Gastroesophageal sphincter (tissue), 4 donors: ENCODE measurements around the gene GSDMA. TPM values are rescaled to one million over a fixed set of nuclear protein-coding genes. Genes with fewer than 3 reads are reported as not detected.

Experiments used
- ATAC-seq: fragments of 150-250 bp; one replicate; pipeline ENCODE4 v1.9.1; 2016; ENCODE audit warnings: mild to moderate bottlenecking, moderate library complexity
- H3K27ac ChIP-seq, 4 donors: fragments of 200-600 bp; sonication (generic) in 3 of 4; 1 replicate in 3 of 4; 2 replicates in 1 of 4; pipeline ENCODE4 v1.5.1; 2016 to 2019
- H3K27me3 ChIP-seq: fragments of 200-600 bp; sonication (generic); one replicate; pipeline ENCODE4 v1.5.1; 2019
- H3K36me3 ChIP-seq, 2 donors: fragments of 200-600 bp; sonication (generic); one replicate each; pipeline ENCODE4 v1.5.1; 2019; ENCODE audit warnings: control low read depth in 1 of 2
- H3K4me1 ChIP-seq, 3 donors: fragments of 200-600 bp; sonication (generic); 1 replicate in 2 of 3; 2 replicates in 1 of 3; pipeline ENCODE4 v1.5.1; 2016 to 2019; ENCODE audit warnings: control low read depth in 2 of 3
- H3K4me3 ChIP-seq, 2 donors: fragments of 200-600 bp; sonication (generic); one replicate each; pipeline ENCODE4 v1.5.1; 2019; ENCODE audit warnings: mild to moderate bottlenecking in 1 of 2, moderate library complexity in 1 of 2
- H3K9me3 ChIP-seq, 3 donors: fragments of 200-600 bp; sonication (generic); one replicate each; pipeline ENCODE4 v1.5.1; 2017 to 2019; ENCODE audit warnings: control low read depth in 2 of 3
- CTCF ChIP-seq, 4 experiments: fragments of 200-600 bp in 2 of 4; fragments of 450-650 bp in 2 of 4; sonication (generic) in 1 of 4; IDR thresholded peaks; one replicate each; pipeline ENCODE4 v1.5.1; 2017 to 2019; ENCODE audit warnings: antibody characterized with exemption in 4 of 4, mild to moderate bottlenecking in 2 of 4, moderate library complexity in 2 of 4
- EP300 ChIP-seq: sonication (generic); formaldehyde crosslinking; IDR thresholded peaks from one replicate; pipeline ENCODE4 v1.6.1; 2017; ENCODE audit warnings: antibody characterized with exemption, mild to moderate bottlenecking
- POLR2A ChIP-seq, 2 donors: fragments of 450-650 bp; IDR thresholded peaks; one replicate each; pipeline ENCODE4 v1.6.1; 2017; ENCODE audit warnings: antibody characterized with exemption in 2 of 2, mild to moderate bottlenecking in 2 of 2, moderate library complexity in 1 of 2
- POLR2AphosphoS5 ChIP-seq: sonication (generic); formaldehyde crosslinking; IDR thresholded peaks from one replicate; pipeline ENCODE4 v1.6.1; 2017; ENCODE audit warnings: antibody characterized with exemption
- WGBS, 2 donors: methylation state at CpG; one replicate each; pipeline ENCODE4 v1.1.5; 2018; ENCODE audit warnings: low coverage in 1 of 2; 5-methylcytosine and 5-hydroxymethylcytosine counted together
- total RNA-seq, 4 donors: library from RNA; depleted of rRNA; stranded (reverse); fragments of >200 nt; gene quantifications; one replicate each; pipeline ENCODE4 v1.1.0, GENCODE V29; 2016

The GSDMA gene
- total RNA-seq, 4 donors from 2014 or later = 0.35 to 1.6 (median 0.54) TPM; not detected in 1

- peak overlapping the region in 2 of 4 donors; percentile 88 to 90 for H3K27ac ChIP-seq
- no peak for ATAC-seq
- H3K4me3 ChIP-seq = peak overlapping the region in 1 of 2 donors; percentile 96
- no peaks in the 10 kb centered on the region for H3K9me3 ChIP-seq
- H3K36me3 ChIP-seq = peaks cover 0 to 33% of the 10 kb centered on the region in 2 donors
- TF ChIP-seq POLR2AphosphoS5 (no peak), POLR2A (IDR thresholded peaks at IDR 0.05) (no peak), EP300 (no peak), CTCF (IDR thresholded peaks at IDR 0.05) (no peak)
- 19 to 21% methylated on average over 3 of the region's 4 CpGs for WGBS, 2 donors
- H3K27me3 ChIP-seq = no peaks in the 10 kb centered on the region
- H3K4me1 ChIP-seq = peaks cover 4 to 56% (median 24%) of the 10 kb centered on the region in 3 donors
Observed at GRCh38 chr17:39926135-39926587, 36.6 kb upstream of the GSDMA start.

DNA sequence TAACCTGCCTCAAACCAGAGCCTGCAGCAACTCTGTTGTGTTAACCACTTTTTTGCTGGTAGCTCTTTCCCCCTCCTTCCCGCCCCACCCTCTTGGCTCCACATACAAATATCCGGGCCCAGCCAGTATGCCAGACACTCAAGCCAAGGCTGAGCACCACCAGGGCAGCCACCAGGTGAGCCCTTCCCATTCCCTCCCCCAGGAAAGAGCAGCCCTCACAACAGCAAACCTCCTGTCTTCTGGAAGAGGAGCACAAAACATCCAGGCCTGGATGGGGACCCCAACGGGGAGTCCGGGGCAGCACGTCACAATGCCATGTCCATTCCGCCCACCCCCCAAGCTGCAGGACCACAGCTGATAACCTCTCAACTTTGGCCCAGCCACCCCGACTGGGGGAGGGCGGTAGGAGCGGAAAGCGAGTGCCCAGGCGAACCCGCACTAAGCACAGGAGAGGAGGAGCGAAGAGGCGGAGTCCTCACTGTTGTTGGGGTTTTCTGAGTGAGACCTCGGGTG, 36.2 kb upstream of the GSDMA start:
- H3K27ac ChIP-seq = peak overlapping the region in 3 of 4 donors; percentile 88 to 96 (median 90)
- peaks cover 0 to 28% of the 10 kb centered on the region in 2 donors for H3K36me3 ChIP-seq
- 23% methylated on average over 2 of the region's 15 CpGs; no CpG with 5 or more reads in 1 of the 2 donors for WGBS, 2 donors
- peak overlapping the region; percentile 60 to 96 for H3K4me3 ChIP-seq
- peaks cover 4 to 56% (median 24%) of the 10 kb centered on the region in 3 donors for H3K4me1 ChIP-seq
- peak; percentile 2 for ATAC-seq
- no peaks in the 10 kb centered on the region for H3K9me3 ChIP-seq
- TF ChIP-seq POLR2A (IDR thresholded peaks at IDR 0.05) (no peak), CTCF (IDR thresholded peaks at IDR 0.05) (no peak), POLR2AphosphoS5 (no peak), EP300 (no peak)
- H3K27me3 ChIP-seq = no peaks in the 10 kb centered on the region

DNA sequence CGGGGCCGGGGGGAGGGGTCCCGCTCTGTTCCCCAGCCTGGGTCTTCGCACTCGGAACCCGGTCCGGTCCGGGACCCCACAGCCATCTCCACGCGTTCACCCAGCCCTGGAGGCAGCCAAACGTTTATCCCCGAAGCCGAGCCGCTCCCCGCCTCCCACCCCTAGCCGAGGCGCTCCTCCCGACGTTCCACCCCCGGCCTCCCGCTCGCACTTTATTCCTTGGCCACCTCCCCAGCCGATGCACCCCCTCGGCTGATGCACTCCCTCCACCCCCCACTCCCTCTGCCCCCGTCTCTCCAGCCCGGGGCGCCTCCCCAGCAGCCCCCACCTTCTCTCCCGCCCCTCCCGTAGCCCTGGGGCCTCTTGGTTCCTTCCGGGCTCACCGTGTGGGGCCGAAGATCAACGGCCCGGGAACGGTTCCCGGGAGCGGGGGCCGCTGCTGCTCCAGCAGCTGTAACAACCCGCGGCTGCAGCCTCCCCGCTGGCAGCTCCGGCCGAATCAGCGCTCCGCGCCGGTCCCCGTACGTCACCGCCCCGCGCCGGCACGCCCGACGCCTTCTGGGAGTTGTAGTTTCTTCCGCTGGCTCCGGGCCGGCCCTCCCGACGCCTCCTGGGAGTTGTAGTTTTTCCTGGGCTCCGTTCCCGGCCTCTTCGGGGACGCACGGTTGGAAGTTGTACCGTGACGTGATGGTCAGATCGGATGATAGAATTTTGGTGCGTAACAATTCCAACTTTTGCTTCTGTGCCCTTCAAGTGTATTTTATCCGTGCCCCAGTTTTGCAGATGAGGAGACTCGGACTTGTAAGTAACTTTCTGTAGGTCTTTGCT, 35.5 kb upstream of the GSDMA start, which contains the start of the genes LRRC3C and ORMDL3:
TSS of gene LRRC3C (plus strand) at position 632 of the 828 bp plus-strand sequence. CDS start 13,792 bp downstream, outside the sequence.
TSS of gene ORMDL3 (minus strand) at position 501 of the 828 bp plus-strand sequence. CDS start 3,398 bp downstream, outside the sequence.
- WGBS, 2 donors = 0% methylated on average over 3 to 20 of the region's 72 CpGs
- TF ChIP-seq POLR2A (IDR thresholded peaks at IDR 0.05) (peak; percentile 68 to 69), EP300 (no peak), POLR2AphosphoS5 (peak; percentile 86), CTCF (IDR thresholded peaks at IDR 0.05) (peak in 2 of 4 experiments; percentile 0 to 7)
- Histone ChIP-seq H3K36me3 (peaks cover 0 to 21% of the 10 kb centered on the region in 2 donors), H3K27ac (peak within 1 kb of the TSS; percentile 88 to 96 (median 92)), H3K4me3 (peak within 1 kb of the TSS; percentile 60 to 96), H3K9me3 (no peaks in the 10 kb centered on the region), H3K27me3 (no peaks in the 10 kb centered on the region), H3K4me1 (peaks cover 4 to 56% (median 24%) of the 10 kb centered on the region in 3 donors)
- ATAC-seq = peak; percentile 96

GRCh38 chr17:39927929-39928857, 34.6 kb upstream of the GSDMA start:
- ATAC-seq = peak; percentile 65
- peak overlapping the region; percentile 60 to 96 for H3K4me3 ChIP-seq
- 39 to 90% methylated on average over 2 of the region's 17 CpGs for WGBS, 2 donors
- H3K9me3 ChIP-seq = no peaks in the 10 kb centered on the region
- no peaks in the 10 kb centered on the region for H3K27me3 ChIP-seq
- H3K27ac ChIP-seq = peak overlapping the region; percentile 88 to 96 (median 92)
- peak in 1 of 4 experiments; percentile 2 for TF ChIP-seq CTCF (IDR thresholded peaks at IDR 0.05)
- no peak for TF ChIP-seq POLR2AphosphoS5
- TF ChIP-seq POLR2A (IDR thresholded peaks at IDR 0.05) = no peak
- H3K36me3 ChIP-seq = peaks cover 0 to 12% of the 10 kb centered on the region in 2 donors
- peaks cover 4 to 56% (median 24%) of the 10 kb centered on the region in 3 donors for H3K4me1 ChIP-seq
